B cell (primary cell): ENCODE measurements around the gene CENPL. TPM values are rescaled to one million over a fixed set of nuclear protein-coding genes. Genes with fewer than 3 reads are reported as not detected.
A peak's percentile ranks its signal among the peaks of the same experiment; 100 is the strongest.

Experiments used
- ATAC-seq: fragments of 200-7000 bp; cut with Tn5 transposase; one replicate; pipeline ENCODE4 v1.10.0; 2021; ENCODE audit warnings: low read depth, mild to moderate bottlenecking, moderate number of reproducible peaks, moderate library complexity
- CTCF ChIA-PET: fragments of 350-600 bp; sonication (Branson Sonifier 250); formaldehyde crosslinking; loops from one replicate; lab custom pipeline; 2021; ENCODE audit warnings: antibody characterized with exemption, inconsistent platforms; lab: Charles Lee
- POLR2A ChIA-PET: fragments of 350-600 bp; sonication (Branson Sonifier 250); formaldehyde crosslinking; loops from one replicate; lab custom pipeline; 2021; ENCODE audit warnings: antibody characterized with exemption; lab: Charles Lee
- DNase-seq: peaks from one replicate; pipeline ENCODE4 v3.0.0; 2013
- H2AFZ ChIP-seq: 2 replicates; pipeline ENCODE4 v1.6.1; 2012; ENCODE audit warnings: mild to moderate bottlenecking, low read depth, low read length; ENCODE audit not compliant: insufficient read depth, poor library complexity, severe bottlenecking
- H3K27ac ChIP-seq, 2 donors: 1 replicate in 1 of 2; 2 replicates in 1 of 2; pipeline ENCODE4 v1.5.1; 2012 to 2013; ENCODE audit warnings: low read length in 2 of 2, mild to moderate bottlenecking in 2 of 2, moderate library complexity in 1 of 2
- H3K27me3 ChIP-seq, 4 experiments: fragments of 200-600 bp in 1 of 4; sonication (generic) in 1 of 4; replicated peaks in 1 of 4; 1 replicate in 2 of 4; 2 replicates in 2 of 4; pipeline versions ENCODE4 v1.6.1 to v1.7.0; 2013 to 2016; ENCODE audit warnings: low read length in 3 of 4, mild to moderate bottlenecking in 2 of 4, mixed read lengths in 1 of 4, moderate library complexity in 1 of 4; ENCODE audit not compliant: insufficient read depth in 4 of 4, control insufficient read depth in 3 of 4; ENCODE audit errors: control extremely low read depth in 1 of 4
- H3K36me3 ChIP-seq, 2 experiments: replicated peaks in 1 of 2; 1 replicate in 1 of 2; 2 replicates in 1 of 2; pipeline versions ENCODE4 v1.6.1 to v1.7.1; 2013; ENCODE audit warnings: low read length in 1 of 2; ENCODE audit not compliant: insufficient read depth in 2 of 2, control insufficient read depth in 1 of 2; ENCODE audit errors: control extremely low read depth in 1 of 2, extremely low read depth in 1 of 2
- H3K4me1 ChIP-seq, 2 donors: fragments of 200-600 bp in 1 of 2; sonication (generic) in 1 of 2; 1 replicate in 1 of 2; 2 replicates in 1 of 2; pipeline versions ENCODE4 v1.5.1 to v1.6.1; 2013 to 2017; ENCODE audit warnings: low read length in 2 of 2; ENCODE audit not compliant: control insufficient read depth in 2 of 2, insufficient read depth in 2 of 2
- H3K4me2 ChIP-seq: replicated peaks from 2 replicates; pipeline ENCODE3; 2012; ENCODE audit warnings: mild to moderate bottlenecking, low read depth, low read length; ENCODE audit not compliant: poor library complexity, severe bottlenecking
- H3K4me3 ChIP-seq, 5 experiments: fragments of 200-600 bp in 1 of 5; sonication (generic) in 1 of 5; 1 replicate in 3 of 5; 2 replicates in 2 of 5; pipeline versions ENCODE4 v1.5.1 to v1.7.0; 2011 to 2016; ENCODE audit warnings: low read length in 4 of 5, mild to moderate bottlenecking in 4 of 5, low read depth in 2 of 5, control low read depth in 1 of 5, moderate library complexity in 1 of 5; ENCODE audit not compliant: insufficient read depth in 1 of 5; ENCODE audit errors: control extremely low read depth in 1 of 5, extremely low read depth in 1 of 5
- H3K79me2 ChIP-seq: fragments of 200-600 bp; sonication (generic); one replicate; pipeline ENCODE4 v1.6.0; 2016; ENCODE audit warnings: low read length; ENCODE audit not compliant: control insufficient read depth, insufficient read depth
- H3K9ac ChIP-seq: fragments of 200-600 bp; sonication (generic); 2 replicates; pipeline ENCODE4 v1.6.1; 2017; ENCODE audit warnings: mild to moderate bottlenecking, low read length, moderate library complexity
- H3K9me3 ChIP-seq, 3 donors: one replicate each; pipeline versions ENCODE4 v1.6.1 to v1.7.1; 2013; ENCODE audit warnings: low read length in 2 of 3; ENCODE audit not compliant: control insufficient read depth in 2 of 3, insufficient read depth in 1 of 3; ENCODE audit errors: control extremely low read depth in 1 of 3
- H4K20me1 ChIP-seq: 2 replicates; pipeline ENCODE4 v1.6.0; 2012; ENCODE audit warnings: mild to moderate bottlenecking, low read length; ENCODE audit not compliant: insufficient read depth, control insufficient read depth, poor library complexity, severe bottlenecking
- H3K27ac Mint-ChIP-seq: one replicate; pipeline ENCODE4 v1.8.0; 2021; ENCODE audit warnings: mixed read lengths
- H3K27me3 Mint-ChIP-seq: one replicate; pipeline ENCODE4 v1.8.0; 2021; ENCODE audit warnings: mixed read lengths
- H3K4me1 Mint-ChIP-seq: one replicate; pipeline ENCODE4 v1.8.0; 2021; ENCODE audit warnings: mixed read lengths
- H3K4me3 Mint-ChIP-seq: one replicate; pipeline ENCODE4 v1.8.0; 2021; ENCODE audit warnings: mixed read lengths
- H3K9me3 Mint-ChIP-seq: one replicate; pipeline ENCODE4 v1.8.0; 2022; ENCODE audit warnings: mixed read lengths; ENCODE audit not compliant: insufficient read depth
- CTCF ChIP-seq: fragments of 200-600 bp; IDR thresholded peaks from one replicate; pipeline ENCODE4 v1.8.0; 2022; ENCODE audit warnings: antibody characterized with exemption, mild to moderate bottlenecking
- EZH2 ChIP-seq: IDR thresholded peaks from 2 replicates; pipeline ENCODE4 v1.6.1; 2012; ENCODE audit warnings: borderline replicate concordance, low read depth, mild to moderate bottlenecking, moderate library complexity, low read length; ENCODE audit not compliant: insufficient read depth, poor library complexity, severe bottlenecking
- WGBS: methylation state at CpG from one replicate; pipeline ENCODE4 v1.1.5; 2013; ENCODE audit warnings: missing lambda C conversion rate; ENCODE audit not compliant: insufficient coverage; 5-methylcytosine and 5-hydroxymethylcytosine counted together
- intact Hi-C: fragments of 100-400 bp; cut with micrococcal nuclease; formaldehyde crosslinking; loops from one replicate; pipeline ENCODE4 v1.10.0; 2022
- polyA plus RNA-seq: library from polyadenylated mRNA; depleted of rRNA; stranded (reverse); fragments of >200 nt; gene quantifications from 2 replicates; pipeline ENCODE4 v1.2.3, GENCODE V29; 2012
- total RNA-seq, 2 donors: library from RNA; stranded (reverse); fragments of 120-200 nt in 1 of 2; gene quantifications; 1 replicate in 1 of 2; 2 replicates in 1 of 2; pipeline versions ENCODE4 v1.2.3 to v1.2.4, GENCODE V29; 2013 to 2022

CENPL gene
- total and polyA plus RNA-seq, 2 donors (not counting 1 experiment from before 2014, with no cell fraction given): 3.2 to 9.7 TPM

GRCh38 chr1:173856014-173856413 lies 31.3 kb upstream of the CENPL start:
- DNase-seq (no peak), ATAC-seq (no peak)
- Mint-ChIP-seq H3K27me3 (no peaks in the 10 kb centered on the region), H3K4me1 (no peaks in the 10 kb centered on the region), H3K9me3 (no peaks in the 10 kb centered on the region), H3K27ac (no peak overlapping the region), H3K4me3 (no peak overlapping the region)
- intact Hi-C loops: no loop called here
- WGBS: 100% methylated on average over 1 of the region's 1 CpG
- ChIA-PET POLR2A (no interaction called here), CTCF (no interaction called here)
- H3K4me1 ChIP-seq: no peaks in the 10 kb centered on the region
- H3K4me2 ChIP-seq: no peak overlapping the region
- no peaks in the 10 kb centered on the region for H3K9me3 ChIP-seq
- no peaks in the 10 kb centered on the region for H3K27me3 ChIP-seq
- TF ChIP-seq CTCF (no peak), EZH2 (no peak)
- no peak overlapping the region for H3K9ac ChIP-seq
- no peaks in the 10 kb centered on the region for H3K79me2 ChIP-seq
- peak overlapping the region in 1 of 2 donors; percentile 4 for H3K27ac ChIP-seq
- H2AFZ ChIP-seq: no peak overlapping the region
- H4K20me1 ChIP-seq: no peaks in the 10 kb centered on the region
- peaks cover 1 to 50% of the 10 kb centered on the region in 2 experiments for H3K36me3 ChIP-seq
- no peak overlapping the region for H3K4me3 ChIP-seq

GRCh38 chr1:173853074-173853473 lies 28.4 kb upstream of the CENPL start:
- Mint-ChIP-seq H3K27me3 (no peaks in the 10 kb centered on the region), H3K4me3 (no peak overlapping the region), H3K4me1 (no peaks in the 10 kb centered on the region), H3K9me3 (no peaks in the 10 kb centered on the region), H3K27ac (no peak overlapping the region)
- no peak overlapping the region for H3K4me2 ChIP-seq
- no peaks in the 10 kb centered on the region for H4K20me1 ChIP-seq
- no peak overlapping the region for H3K27ac ChIP-seq
- ChIA-PET POLR2A (no interaction called here), CTCF (no interaction called here)
- no peaks in the 10 kb centered on the region for H3K9me3 ChIP-seq
- H3K27me3 ChIP-seq: no peaks in the 10 kb centered on the region
- no peak overlapping the region for H2AFZ ChIP-seq
- ATAC-seq: no peak
- TF ChIP-seq EZH2: no peak
- WGBS: 100% methylated on average over 4 of the region's 5 CpGs
- no peak overlapping the region for H3K9ac ChIP-seq
- peaks cover 1 to 49% of the 10 kb centered on the region in 2 experiments for H3K36me3 ChIP-seq
- no peaks in the 10 kb centered on the region for H3K4me1 ChIP-seq
- no peak overlapping the region for H3K4me3 ChIP-seq
- intact Hi-C loops: no loop called here
- no peaks in the 10 kb centered on the region for H3K79me2 ChIP-seq
- no peak for DNase-seq
